GM12878 (cell line): ENCODE results near the gene LIFR.

Experiments
- BCL3 ChIP-seq: IDR thresholded peaks from 2 replicates; pipeline ENCODE4 v1.6.1; 2011; ENCODE audit warnings: borderline replicate concordance, low read depth, mild to moderate bottlenecking, moderate library complexity, low read length; ENCODE audit not compliant: insufficient read depth, poor library complexity, severe bottlenecking
- BHLHE40 ChIP-seq, 2 experiments: fragments of 450-650 bp in 1 of 2; IDR thresholded peaks; 2 replicates each; pipeline ENCODE4 v1.6.1; 2011 to 2017; ENCODE audit warnings: low read depth in 2 of 2, borderline replicate concordance in 1 of 2, improper control_type of control experiment in 1 of 2, low read length in 1 of 2, mild to moderate bottlenecking in 1 of 2
- CBX3 ChIP-seq: fragments of 200-600 bp; sonication (generic); IDR thresholded peaks from 2 replicates; pipeline ENCODE4 v1.6.1; 2016; ENCODE audit warnings: low read depth, borderline replicate concordance
- CTCF ChIP-seq, 3 experiments: IDR thresholded peaks in 2 of 3; conservative IDR thresholded peaks in 1 of 3; 2 replicates each; pipeline ENCODE4 v1.5.1; 2011; ENCODE audit warnings: low read depth in 3 of 3, low read length in 3 of 3, mild to moderate bottlenecking in 3 of 3, control low read depth in 2 of 3, moderate library complexity in 2 of 3, inconsistent platforms in 1 of 3, mixed read lengths in 1 of 3; ENCODE audit not compliant: control insufficient read depth in 2 of 3, insufficient read depth in 1 of 3; ENCODE audit errors: extremely low read depth in 1 of 3
- HDAC2 ChIP-seq: fragments of 200-600 bp; sonication (generic); IDR thresholded peaks from 2 replicates; pipeline ENCODE4 v1.6.1; 2017
- POLR2A ChIP-seq: IDR thresholded peaks from 2 replicates; pipeline ENCODE4 v1.6.1; 2011; ENCODE audit warnings: low read depth, mild to moderate bottlenecking, low read length

- TF ChIP-seq BHLHE40 (IDR thresholded peaks at IDR 0.05; ENCODE audit: borderline replicate concordance in 1 of 2, low read depth in 2 of 2, low read length in 1 of 2) (no peak), HDAC2 (no peak), POLR2A (no peak), CTCF (IDR thresholded peaks at IDR 0.05 in 2 of 3, conservative IDR thresholded peaks at IDR 0.05 in 1 of 3; ENCODE audit: control insufficient read depth in 2 of 3, extremely low read depth in 1 of 3, insufficient read depth in 1 of 3, low read depth in 3 of 3, low read length in 3 of 3) (no peak), CBX3 (no peak), BCL3 (no peak)
Measured at GRCh38 chr5:38562444-38563210, 6.2 kb upstream of the LIFR start.
